ENCODE data around the gene DUOXA2. TPM values are rescaled to one million over a fixed set of nuclear protein-coding genes. Genes with fewer than 3 reads are reported as not detected.

The DUOXA2 gene
- total RNA-seq, 1 experiment from 2014 or later: not detected

DNA sequence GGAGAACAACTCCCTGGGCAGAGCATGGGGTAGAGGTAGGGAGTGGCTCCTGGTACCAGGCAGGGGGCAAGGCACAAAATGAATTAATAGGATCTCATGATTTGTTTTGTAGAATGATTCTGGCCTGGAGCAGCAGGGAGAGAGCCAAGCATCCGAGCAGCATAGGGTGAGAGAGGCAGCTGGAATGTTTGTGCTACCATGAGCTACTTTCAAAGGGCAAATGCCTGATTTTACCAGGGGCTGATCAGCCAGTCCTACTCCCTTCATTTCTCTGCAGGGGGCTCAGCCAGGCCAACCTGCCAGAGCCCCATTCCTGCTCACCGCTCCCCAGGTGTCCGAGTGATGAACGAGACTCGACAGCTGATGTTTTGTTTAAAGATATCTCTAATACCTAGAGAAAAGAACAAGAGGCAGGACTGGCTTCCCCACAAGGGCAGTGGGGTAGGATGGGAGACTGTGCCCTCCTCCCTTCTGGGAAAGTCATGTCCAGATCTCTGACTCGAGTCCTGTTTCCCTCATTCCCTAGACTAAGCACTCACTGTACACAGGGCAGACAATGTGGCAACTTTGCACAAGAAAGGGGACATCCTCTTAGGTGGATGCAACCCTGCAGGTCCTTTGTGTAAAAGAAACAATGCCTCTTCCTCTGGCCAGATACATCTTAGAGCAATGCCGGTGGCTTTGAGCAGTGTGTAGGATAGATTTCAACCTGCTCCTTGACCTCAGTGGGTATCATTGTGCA is 13.1 kb upstream of the DUOXA2 start:
- in situ Hi-C loops (cut with HindIII; ENCODE audit: low pct_unique_long_range_greater_than_20kb, low sequenced_read_pairs): no loop called here

DNA sequence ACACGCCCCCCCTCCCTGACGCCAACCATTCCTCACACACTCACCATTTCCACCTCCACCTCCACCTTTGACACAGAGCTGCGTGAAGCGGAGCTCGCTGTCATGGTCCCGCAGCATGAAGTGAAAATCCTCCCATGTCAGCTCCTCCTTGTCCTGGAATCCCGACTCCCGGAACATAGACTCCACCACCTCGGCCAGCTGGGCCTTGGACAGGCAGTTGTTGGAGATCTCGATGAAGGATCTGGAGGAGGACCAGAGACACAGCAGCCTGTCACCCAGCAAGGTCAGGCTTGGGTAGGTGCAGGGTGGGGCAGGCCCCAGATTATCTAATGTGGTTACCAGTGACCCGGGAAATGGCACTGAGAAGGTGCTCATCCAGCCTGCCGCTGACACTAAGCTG is 12.4 kb upstream of the DUOXA2 start:
- Histone ChIP-seq H3K27me3 (ENCODE audit: control insufficient read depth, insufficient read depth, low read length) (peaks cover 3% of the 10 kb centered on the region; the same call in 1 of the 2 replicates), H3K4me3 (ENCODE audit: low read depth in 2 of 2, low read length in 2 of 2) (no peak overlapping the region), H3K9me3 (ENCODE audit: control insufficient read depth, insufficient read depth, low read depth, low read length) (no peaks in the 10 kb centered on the region), H3K27ac (ENCODE audit: low read length) (no peak overlapping the region), H3K36me3 (ENCODE audit: control insufficient read depth, insufficient read depth, low read length) (no peaks in the 10 kb centered on the region), H3K4me1 (ENCODE audit: control insufficient read depth, insufficient read depth, low read length) (no peaks in the 10 kb centered on the region)
- ATAC-seq: no peak
- POLR2A ChIA-PET: no interaction called here
- DNase-seq (ENCODE audit: low read depth, low spot score): no peak
- in situ Hi-C loops (cut with HindIII; ENCODE audit: low pct_unique_long_range_greater_than_20kb, low sequenced_read_pairs) (no loop called here), intact Hi-C loops (cut with micrococcal nuclease; ENCODE audit: unreplicated experiment) (no loop called here)
- no TSS peak for BruUV-seq (replicated peaks)
- TF ChIP-seq SIN3A (IDR thresholded peaks at IDR 0.05; ENCODE audit: borderline replicate concordance, insufficient read depth, low read depth, low read length) (no peak), TCF7L2 (IDR thresholded peaks at IDR 0.05; ENCODE audit: low read depth, low read length) (no peak), POLR2AphosphoS5 (IDR thresholded peaks at IDR 0.05; ENCODE audit: low read depth, low read length) (no peak)
- TF ChIP-seq, protein P1, sequence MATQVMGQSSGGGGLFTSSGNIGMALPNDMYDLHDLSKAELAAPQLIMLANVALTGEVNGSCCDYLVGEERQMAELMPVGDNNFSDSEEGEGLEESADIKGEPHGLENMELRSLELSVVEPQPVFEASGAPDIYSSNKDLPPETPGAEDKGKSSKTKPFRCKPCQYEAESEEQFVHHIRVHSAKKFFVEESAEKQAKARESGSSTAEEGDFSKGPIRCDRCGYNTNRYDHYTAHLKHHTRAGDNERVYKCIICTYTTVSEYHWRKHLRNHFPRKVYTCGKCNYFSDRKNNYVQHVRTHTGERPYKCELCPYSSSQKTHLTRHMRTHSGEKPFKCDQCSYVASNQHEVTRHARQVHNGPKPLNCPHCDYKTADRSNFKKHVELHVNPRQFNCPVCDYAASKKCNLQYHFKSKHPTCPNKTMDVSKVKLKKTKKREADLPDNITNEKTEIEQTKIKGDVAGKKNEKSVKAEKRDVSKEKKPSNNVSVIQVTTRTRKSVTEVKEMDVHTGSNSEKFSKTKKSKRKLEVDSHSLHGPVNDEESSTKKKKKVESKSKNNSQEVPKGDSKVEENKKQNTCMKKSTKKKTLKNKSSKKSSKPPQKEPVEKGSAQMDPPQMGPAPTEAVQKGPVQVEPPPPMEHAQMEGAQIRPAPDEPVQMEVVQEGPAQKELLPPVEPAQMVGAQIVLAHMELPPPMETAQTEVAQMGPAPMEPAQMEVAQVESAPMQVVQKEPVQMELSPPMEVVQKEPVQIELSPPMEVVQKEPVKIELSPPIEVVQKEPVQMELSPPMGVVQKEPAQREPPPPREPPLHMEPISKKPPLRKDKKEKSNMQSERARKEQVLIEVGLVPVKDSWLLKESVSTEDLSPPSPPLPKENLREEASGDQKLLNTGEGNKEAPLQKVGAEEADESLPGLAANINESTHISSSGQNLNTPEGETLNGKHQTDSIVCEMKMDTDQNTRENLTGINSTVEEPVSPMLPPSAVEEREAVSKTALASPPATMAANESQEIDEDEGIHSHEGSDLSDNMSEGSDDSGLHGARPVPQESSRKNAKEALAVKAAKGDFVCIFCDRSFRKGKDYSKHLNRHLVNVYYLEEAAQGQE (IDR thresholded peaks at IDR 0.05; ENCODE audit: insufficient read depth in 1 of 2, low read depth in 2 of 2, low read length in 1 of 2): no peak
- CTCF ChIA-PET: no interaction called here

More for the DNA sequence above, 13.1 kb upstream of the DUOXA2 start:
- no peak overlapping the region for H3K27ac ChIP-seq (ENCODE audit: low read length)
- CTCF ChIA-PET: no interaction called here
- H3K27me3 ChIP-seq (ENCODE audit: control insufficient read depth, insufficient read depth, low read length): no peaks in the 10 kb centered on the region; the same call in 1 of the 2 replicates
- no peak overlapping the region for H3K4me3 ChIP-seq (ENCODE audit: low read depth in 2 of 2, low read length in 2 of 2)
- no TSS peak for BruUV-seq (replicated peaks)
- TF ChIP-seq POLR2AphosphoS5 (IDR thresholded peaks at IDR 0.05; ENCODE audit: low read depth, low read length) (no peak), SIN3A (IDR thresholded peaks at IDR 0.05; ENCODE audit: borderline replicate concordance, insufficient read depth, low read depth, low read length) (no peak), TCF7L2 (IDR thresholded peaks at IDR 0.05; ENCODE audit: low read depth, low read length) (no peak)
- TF ChIP-seq, protein P1 (IDR thresholded peaks at IDR 0.05; ENCODE audit: insufficient read depth in 1 of 2, low read depth in 2 of 2, low read length in 1 of 2): no peak
- TF ChIP-seq, protein P2, sequence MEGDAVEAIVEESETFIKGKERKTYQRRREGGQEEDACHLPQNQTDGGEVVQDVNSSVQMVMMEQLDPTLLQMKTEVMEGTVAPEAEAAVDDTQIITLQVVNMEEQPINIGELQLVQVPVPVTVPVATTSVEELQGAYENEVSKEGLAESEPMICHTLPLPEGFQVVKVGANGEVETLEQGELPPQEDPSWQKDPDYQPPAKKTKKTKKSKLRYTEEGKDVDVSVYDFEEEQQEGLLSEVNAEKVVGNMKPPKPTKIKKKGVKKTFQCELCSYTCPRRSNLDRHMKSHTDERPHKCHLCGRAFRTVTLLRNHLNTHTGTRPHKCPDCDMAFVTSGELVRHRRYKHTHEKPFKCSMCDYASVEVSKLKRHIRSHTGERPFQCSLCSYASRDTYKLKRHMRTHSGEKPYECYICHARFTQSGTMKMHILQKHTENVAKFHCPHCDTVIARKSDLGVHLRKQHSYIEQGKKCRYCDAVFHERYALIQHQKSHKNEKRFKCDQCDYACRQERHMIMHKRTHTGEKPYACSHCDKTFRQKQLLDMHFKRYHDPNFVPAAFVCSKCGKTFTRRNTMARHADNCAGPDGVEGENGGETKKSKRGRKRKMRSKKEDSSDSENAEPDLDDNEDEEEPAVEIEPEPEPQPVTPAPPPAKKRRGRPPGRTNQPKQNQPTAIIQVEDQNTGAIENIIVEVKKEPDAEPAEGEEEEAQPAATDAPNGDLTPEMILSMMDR (IDR thresholded peaks at IDR 0.05): no peak
- no peak for ATAC-seq
- no peaks in the 10 kb centered on the region for H3K9me3 ChIP-seq (ENCODE audit: control insufficient read depth, insufficient read depth, low read depth, low read length)
- DNase-seq (ENCODE audit: low read depth, low spot score): no peak
- no peaks in the 10 kb centered on the region for H3K4me1 ChIP-seq (ENCODE audit: control insufficient read depth, insufficient read depth, low read length)
- POLR2A ChIA-PET: no interaction called here
- intact Hi-C loops (cut with micrococcal nuclease; ENCODE audit: unreplicated experiment): no loop called here
- H3K36me3 ChIP-seq (ENCODE audit: control insufficient read depth, insufficient read depth, low read length): no peaks in the 10 kb centered on the region

Measured in Panc1 (cell line).